ENCODE measurements around the gene ZNF169.
"Not testable (repeated sequence)": the region's sequence is repeated elsewhere in the genome, so short reads cannot be mapped to it uniquely, and the experiment has no call there.

ZNF169 gene

GRCh38 chr9:94287877-94288513, 28.9 kb downstream of the ZNF169 start:
- no peak for DNase-seq

- DNase-seq = no peak
Observed at GRCh38 chr9:94289691-94290090, 30.6 kb downstream of the ZNF169 start.

DNA sequence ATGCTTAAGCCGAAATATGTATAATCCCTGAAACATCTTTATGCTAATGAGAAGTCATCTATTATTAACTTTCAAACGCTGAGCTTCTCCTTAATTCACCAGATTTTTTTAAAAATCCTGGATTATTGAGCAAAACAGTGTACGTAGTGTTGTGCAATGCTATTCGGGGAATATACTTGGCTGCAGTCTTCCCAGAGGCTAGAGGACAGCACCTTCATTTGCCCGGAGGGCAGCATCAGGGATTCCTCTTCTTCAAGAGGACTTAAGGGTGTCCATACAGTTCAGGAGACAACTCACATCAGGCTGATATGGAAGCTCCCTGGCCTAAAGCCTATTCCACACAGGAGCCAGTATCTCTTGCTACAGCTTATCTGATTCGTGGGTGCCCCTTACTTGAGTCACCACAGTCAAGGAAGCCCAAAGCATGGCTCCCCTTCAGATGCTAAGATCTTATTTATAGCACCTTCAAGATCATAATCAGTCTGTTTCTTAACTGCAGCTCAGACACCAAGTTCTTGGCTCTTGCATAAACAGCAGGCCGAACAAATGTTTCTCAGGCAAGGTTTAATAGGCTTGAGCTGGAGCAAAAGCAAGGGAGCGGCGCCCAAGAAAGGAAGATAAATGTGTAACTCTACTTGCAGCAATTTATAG, 40.0 kb downstream of the ZNF169 start:
- DNase-seq = no peak

GRCh38 chr9:94300470-94301301, 41.6 kb downstream of the ZNF169 start:
- no peak for DNase-seq

DNA sequence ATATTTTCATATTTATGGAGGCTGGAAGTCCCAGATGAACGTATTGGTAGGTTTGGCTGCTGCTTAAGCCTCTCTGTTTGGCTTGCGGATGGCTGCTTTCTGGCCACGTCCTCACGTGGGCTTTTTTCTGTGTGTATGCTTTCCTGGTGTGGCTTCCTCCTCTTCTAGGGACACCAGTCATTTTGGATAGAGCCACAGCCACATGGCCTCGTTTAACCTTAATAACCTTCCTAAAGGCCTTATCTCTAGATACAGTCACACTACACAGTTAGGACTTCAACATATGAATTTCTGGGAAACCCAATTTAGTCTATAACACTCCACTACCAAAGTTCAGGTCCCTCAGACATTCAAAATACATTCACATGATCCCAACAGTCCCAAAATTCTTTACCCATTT, 42.5 kb downstream of the ZNF169 start:
- DNase-seq = no peak

DNA sequence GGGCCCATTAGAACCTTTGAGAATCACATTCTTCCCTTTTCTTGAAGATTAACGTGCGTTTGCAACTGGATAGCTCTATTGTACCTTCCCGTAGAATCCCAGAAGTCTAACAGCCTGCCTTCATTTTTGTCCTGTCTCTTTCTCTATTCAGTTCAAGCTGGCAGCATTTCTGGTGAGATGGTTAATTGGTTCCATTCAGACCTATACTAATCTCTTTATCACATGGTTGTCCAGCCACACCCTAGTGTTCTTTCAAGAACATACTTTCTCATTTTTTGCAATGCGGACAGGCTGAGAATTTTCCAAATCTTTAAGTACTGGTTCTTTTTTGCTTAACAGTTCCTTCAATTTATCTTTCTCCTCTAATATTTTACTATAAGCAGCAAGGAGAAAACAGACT, 43.3 kb downstream of the ZNF169 start:
- no peak for DNase-seq

DNA sequence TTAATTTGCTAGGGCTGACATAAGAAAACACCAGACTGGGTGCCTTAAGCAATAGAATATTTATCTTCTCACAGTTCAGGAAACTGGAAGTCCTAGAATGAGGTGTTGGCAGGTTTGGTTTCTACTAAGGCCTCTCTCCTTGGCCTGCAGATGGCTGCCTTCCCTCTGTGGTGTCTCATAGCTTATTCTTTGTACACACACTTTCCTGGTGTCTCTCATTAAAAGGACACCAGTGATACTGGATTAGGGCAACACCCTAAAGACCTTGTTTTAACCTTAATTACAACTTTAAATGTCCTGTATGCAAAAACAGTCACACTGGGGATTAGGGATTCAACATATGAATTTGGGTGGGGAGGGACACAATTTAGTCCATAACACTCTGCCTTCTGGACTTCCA, 44.2 kb downstream of the ZNF169 start:
- DNase-seq = no peak

DNA sequence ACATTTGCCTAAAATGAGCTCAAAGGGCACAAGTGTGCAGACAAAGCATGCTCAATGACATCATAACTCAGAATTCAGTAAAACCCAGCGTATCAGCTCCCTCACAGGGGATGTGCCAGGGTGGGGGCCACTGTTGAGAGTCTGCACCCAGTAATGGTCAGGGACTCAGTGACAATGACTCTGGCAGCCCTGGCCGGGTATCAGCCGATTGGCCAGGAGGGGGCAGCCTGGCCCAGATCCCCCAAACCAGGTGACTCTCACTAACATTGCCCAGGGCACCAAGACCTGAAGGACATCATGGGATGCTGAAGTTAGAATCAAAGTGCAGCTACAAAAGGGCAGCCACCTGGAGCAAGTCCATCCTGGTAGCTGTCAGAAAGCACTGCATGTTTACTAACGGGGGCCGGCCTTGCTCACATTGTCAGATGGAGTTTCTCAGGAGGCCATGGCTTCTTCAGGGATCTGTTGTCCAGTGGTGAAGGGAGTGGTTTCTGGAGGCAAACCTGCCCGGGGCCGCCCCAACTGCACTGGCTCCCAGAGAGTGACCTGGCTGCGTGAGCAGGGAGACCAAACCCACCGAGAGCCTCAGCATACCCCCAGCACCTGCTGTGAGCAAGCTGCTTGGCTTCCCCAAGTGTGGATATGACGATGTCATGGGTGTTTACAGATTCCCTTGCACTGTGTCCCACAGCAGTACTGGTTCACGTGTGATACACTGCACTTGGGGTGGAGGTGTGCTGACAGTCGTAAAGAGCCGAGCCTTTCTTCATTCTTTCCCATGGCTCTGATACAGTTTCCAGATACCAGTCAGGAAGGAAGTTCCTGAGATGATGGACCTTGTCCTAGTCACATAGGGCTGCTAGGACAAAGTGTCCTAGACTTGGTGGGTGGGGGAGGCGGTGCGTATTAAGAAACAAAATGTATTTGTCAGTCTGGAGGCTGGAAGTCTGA, 56.2 kb downstream of the ZNF169 start:
- DNase-seq = not testable (repeated sequence)

GRCh38 chr9:94316236-94316635, 57.1 kb downstream of the ZNF169 start:
- DNase-seq = not testable (repeated sequence)

DNA sequence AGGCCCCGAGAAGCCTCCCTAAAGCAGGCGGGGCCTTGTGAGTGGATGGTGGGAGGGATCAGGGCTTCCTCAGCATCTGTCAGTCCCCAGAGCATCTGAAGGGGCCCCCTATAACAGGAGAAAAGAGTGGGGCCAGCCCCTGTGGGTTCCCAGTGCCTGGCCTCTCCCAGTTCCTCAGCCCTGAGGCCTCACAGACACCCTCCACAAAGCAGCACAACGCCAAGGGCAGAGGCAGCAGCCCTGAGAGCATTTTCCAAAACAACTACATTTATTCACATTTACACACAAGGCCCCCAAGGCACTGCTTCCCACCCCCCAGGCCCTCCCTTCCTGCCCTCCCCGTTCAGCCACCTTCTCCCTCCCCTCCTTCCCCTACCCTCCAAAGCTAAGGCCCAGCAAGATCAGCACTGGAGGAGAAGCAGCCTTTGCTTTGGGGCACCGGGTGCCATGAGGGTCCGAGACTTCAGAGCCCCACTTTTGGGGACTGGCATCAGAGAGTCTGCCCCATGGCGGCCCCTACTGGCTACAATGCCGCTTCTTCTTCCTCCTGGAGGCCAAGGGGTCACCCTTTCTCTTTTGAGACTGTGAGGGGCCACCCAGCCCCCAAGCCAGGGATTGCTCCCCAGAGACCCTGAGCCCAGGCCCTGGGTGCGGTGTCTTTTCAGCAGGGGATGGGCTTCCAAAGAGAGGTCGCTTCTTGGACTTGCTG, 59.0 kb downstream of the ZNF169 start:
- DNase-seq = not testable (repeated sequence)

- not testable (repeated sequence) for DNase-seq
Observed at GRCh38 chr9:94322342-94322940, 63.3 kb downstream of the ZNF169 start.

DNA sequence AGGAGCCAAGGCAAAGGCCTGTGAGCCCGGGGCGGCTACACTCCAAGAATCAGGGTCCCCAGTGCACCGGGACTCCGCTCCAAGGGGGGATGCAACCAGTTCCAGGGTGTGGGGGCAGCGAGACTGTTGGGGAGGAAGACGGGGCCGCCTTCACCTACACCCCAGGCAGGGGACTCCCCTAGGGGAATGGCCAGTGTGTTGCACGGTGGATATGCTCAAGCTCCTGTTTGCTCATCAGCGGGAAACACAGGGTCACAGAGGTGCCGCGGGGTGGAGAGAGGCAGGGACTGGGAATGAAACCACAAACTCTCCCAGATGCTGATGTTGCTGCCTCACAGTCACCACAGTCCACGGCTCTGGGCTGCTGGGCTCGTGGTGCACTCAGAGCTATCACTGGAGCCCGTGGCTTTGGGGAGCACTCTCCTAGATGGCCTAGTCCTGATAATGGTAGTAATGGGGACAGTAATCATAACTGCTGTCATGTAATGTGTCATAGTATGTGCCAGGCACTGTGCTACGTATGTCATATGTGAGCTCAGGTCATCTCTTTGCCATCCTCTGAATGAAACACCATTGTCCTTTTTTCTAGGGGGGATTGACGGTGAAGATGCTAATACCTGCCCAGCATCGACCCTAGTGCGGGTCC, 64.2 kb downstream of the ZNF169 start:
- DNase-seq = not testable (repeated sequence)

DNA sequence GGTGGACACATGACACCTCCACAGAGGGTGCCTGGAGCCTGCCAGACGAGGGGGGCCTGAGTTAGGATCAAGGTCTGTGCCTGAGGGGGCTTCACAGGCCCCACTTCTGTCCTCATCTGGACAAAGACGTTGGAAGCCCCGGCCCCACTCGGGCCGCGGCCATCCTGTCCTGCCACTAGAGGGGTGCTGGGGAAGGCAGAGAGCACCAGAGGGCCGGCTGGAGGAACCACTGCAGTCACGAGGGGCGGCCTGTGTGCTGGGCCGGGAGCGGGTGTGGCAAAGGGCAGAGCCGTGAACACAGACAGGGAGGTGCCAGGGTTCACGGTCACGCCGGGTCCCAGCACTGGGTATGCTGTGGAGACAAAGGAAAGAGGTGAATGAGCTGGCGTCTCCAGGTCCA, 66.5 kb downstream of the ZNF169 start:
- not testable (repeated sequence) for DNase-seq

DNA sequence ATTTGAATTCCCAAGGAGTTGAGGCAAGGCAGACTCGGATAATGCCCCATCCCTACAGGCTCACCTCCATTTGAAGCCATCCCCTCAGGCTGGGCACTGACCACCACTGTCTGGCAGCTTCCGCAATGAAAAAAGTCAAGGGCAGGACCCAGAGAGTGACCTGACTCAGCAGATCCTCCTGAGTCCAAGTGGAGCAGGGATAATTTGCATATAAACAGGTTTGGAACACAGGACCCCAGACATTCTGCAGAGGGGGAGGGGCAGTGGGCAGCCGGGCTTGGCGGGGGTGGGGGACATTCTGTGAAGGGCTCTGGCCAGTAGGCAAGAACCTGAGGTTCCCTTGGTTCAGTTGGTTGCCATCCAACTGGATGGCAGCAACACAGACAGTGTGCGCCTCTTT, 69.4 kb downstream of the ZNF169 start, which contains the start of gene NUTM2F:
Gene NUTM2F, minus strand, starts transcription at position 101 of the 400 bp plus-strand sequence. Its CDS starts 21 bp downstream, at position 80.
- DNase-seq = not testable (repeated sequence)

- DNase-seq = not testable (repeated sequence)
Observed at GRCh38 chr9:94336445-94336844, 77.3 kb downstream of the ZNF169 start.

DNA sequence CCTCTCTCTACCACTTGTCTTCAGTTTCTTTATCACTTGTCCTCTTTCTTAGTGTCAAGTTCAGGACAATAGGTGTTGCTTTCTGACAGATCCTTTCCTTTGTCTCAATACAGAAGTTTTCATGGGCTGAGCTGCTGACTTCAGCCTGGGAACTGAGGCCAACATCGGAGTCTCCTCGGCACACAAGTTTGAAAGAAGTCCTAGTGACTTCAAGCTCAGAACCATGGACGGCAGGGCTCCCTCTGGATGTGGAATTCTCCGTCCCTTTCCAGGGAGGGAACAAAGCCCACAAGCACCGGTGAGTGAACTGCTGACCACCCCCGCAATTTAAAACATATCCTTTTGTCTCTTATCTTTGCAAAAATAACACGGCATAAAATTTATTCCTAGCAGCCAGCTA, 79.6 kb downstream of the ZNF169 start:
- DNase-seq = not testable (repeated sequence)

GRCh38 chr9:94339657-94340056, 80.6 kb downstream of the ZNF169 start:
- not testable (repeated sequence) for DNase-seq

DNA sequence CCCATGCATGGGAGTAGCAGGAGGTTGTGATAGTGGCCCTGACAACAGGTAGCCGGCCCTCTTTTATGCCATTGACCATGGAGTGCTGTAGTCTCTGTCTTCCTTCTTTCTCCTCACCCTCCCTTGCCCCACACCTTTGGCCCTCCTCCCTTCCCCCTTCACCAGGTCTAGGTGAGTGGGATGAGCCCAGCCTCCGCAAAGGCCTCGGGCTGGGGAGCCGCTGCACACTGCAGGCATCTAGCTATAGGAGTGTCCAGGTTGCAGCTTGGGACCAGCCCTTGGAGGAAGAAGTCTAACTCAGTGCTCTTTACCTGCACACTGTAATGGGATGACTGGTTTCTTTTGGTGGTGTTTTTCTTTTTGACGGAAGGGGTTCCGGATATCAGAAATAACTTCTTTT, 81.7 kb downstream of the ZNF169 start:
- not testable (repeated sequence) for DNase-seq

DNA sequence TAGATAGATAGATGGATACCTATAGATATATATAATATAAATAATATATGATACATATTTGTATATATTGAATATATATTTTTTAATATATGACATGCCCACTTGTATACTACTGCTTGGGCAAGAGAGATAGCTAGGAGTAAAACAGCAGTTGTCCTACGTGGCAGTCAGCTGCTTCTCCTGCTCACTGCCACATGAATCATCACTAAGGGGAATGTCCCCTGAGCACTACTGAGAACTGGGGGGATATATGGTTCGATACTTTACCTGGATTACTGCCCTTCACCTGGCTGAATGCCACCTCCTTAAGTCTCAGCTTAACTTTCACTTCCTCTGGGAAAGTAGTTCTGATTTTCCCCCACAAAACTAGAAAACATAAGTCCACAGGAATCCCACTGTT, 82.6 kb downstream of the ZNF169 start:
- not testable (repeated sequence) for DNase-seq

DNA sequence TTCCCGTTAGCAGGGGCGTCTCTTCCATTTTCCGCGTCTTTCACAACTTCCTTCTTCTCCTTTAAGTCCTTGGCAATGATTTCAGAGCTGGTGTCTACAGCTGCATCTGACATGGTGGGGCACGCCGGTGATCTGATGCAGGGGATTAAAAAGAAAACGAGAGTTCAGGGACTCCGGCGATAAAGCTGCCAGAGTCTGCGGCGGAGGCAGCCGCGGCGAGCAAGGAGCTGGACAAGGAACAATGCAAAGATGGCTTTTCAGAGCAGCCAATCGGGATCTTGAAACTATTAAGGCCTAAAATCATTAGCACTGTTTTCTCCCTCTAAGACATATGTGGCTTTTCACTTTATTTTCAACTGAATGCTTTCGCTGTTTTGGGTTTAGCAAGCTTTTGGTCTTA, 88.4 kb downstream of the ZNF169 start:
- not testable (repeated sequence) for DNase-seq

DNA sequence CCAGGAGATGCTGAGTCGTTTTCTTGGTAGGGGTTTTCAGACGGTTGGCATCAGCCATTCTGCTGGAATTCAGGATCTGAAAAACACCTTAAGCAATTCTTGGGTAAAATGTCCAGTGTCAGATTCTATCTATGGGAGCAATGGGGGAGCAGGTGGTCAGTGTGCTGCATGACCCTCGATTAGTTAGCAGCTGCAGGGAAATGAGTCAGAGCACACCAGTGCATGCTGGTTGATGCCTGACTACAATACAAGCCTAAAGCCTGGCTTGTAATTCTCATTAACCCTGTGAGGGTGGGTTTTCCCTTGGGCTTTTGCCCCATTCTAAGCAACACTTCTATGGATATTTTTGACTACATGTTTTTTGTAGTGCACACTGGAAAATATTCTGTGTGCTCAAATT, 89.7 kb downstream of the ZNF169 start:
- DNase-seq = not testable (repeated sequence)

Measured in activated CD8-positive, alpha-beta memory T cell treated with anti-CD3 and anti-CD28 coated beads, Interleukin-2, amount 50 U/mL, for 48 hours (primary cell).